Measurements from ENCODE around the gene ZBTB5.

ZBTB5 gene

DNA sequence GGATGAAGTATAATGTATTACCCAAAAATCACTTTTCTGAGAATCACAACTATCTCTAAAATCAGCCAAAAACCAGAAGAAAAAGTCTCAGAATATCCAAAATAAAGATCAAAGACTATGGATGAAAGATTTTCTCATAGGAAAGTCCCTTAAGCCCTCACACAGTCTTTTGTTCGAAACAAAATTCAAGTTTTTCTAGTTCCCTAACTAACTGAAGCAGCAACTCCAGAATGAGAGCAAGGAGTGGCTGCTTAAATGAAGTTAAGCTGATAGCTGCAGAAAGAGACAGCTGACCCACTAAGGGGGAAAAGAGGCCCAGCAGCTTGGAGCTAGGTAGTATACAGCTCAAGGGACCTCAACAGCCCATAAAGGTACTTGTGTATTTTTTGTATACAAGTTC lies 8.4 kb downstream of the ZBTB5 start:
- DNase-seq: no peak
- in situ Hi-C loops (cut with HindIII; ENCODE audit: low pct_ligation_motif_present, low pct_unique_long_range_greater_than_20kb, low sequenced_read_pairs): no loop called here

GRCh38 chr9:37455884-37456647 lies 9.2 kb downstream of the ZBTB5 start:
- DNase-seq: no peak
- in situ Hi-C loops (cut with HindIII; ENCODE audit: low pct_ligation_motif_present, low pct_unique_long_range_greater_than_20kb, low sequenced_read_pairs): no loop called here

- in situ Hi-C loops (cut with HindIII; ENCODE audit: low pct_ligation_motif_present, low pct_unique_long_range_greater_than_20kb, low sequenced_read_pairs): no loop called here
- no peak for DNase-seq
Measured at GRCh38 chr9:37454238-37454637, 11.0 kb downstream of the ZBTB5 start.

- in situ Hi-C loops (cut with HindIII; ENCODE audit: low pct_ligation_motif_present, low pct_unique_long_range_greater_than_20kb, low sequenced_read_pairs): no loop called here
- no peak for DNase-seq
Measured at GRCh38 chr9:37453827-37454226, 11.4 kb downstream of the ZBTB5 start.

GRCh38 chr9:37452611-37453010 lies 12.6 kb downstream of the ZBTB5 start:
- in situ Hi-C loops (cut with HindIII; ENCODE audit: low pct_ligation_motif_present, low pct_unique_long_range_greater_than_20kb, low sequenced_read_pairs): no loop called here
- DNase-seq: no peak

- in situ Hi-C loops (cut with HindIII; ENCODE audit: low pct_ligation_motif_present, low pct_unique_long_range_greater_than_20kb, low sequenced_read_pairs): no loop called here
- no peak for DNase-seq
Measured at GRCh38 chr9:37451628-37452027, 13.6 kb downstream of the ZBTB5 start.

GRCh38 chr9:37449862-37450632 lies 15.2 kb downstream of the ZBTB5 start:
- DNase-seq: no peak

DNA sequence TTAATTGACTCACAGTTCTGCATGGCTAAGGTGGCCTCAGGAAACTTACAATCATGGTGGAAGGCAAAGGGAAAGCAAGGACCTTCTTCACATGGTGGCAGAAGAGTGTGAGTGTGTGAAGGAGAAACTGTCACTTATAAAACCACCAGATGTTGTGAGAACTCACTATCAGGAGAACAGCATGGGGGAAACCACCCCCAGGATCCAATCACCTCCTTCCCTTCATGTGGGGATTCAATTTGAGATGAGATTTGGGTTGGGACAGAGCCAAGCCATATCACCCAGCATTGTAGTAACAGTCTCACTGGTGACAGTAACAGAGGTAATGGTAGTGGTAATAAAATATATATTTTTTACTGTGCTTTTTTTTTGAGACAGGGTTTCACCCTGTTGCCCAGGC lies 18.1 kb downstream of the ZBTB5 start:
- in situ Hi-C loops (cut with HindIII; ENCODE audit: low pct_ligation_motif_present, low pct_unique_long_range_greater_than_20kb, low sequenced_read_pairs): no loop called here
- no peak for DNase-seq

More at GRCh38 chr9:37449862-37450632, 15.2 kb downstream of the ZBTB5 start:
- in situ Hi-C loops (cut with HindIII; ENCODE audit: low pct_ligation_motif_present, low pct_unique_long_range_greater_than_20kb, low sequenced_read_pairs): no loop called here

DNA sequence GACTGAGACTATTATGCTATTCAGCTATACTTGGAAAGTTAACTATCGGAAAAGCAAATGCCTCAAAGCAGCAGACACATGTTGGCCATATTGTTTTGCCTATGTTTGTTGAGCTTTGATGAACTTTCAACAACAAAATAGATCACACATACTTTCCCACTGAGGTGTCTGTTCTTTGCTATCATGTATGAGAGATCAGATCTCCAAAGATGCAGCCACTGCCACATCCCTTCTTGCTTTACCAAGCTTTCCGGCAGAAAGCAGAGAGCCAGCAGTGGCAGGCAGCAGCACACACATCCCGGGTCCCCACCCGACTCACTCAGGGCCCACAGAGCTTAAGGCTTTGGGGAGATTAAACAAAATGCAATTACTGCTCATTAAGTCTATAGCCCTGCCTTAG lies 18.8 kb downstream of the ZBTB5 start:
- in situ Hi-C loops (cut with HindIII; ENCODE audit: low pct_ligation_motif_present, low pct_unique_long_range_greater_than_20kb, low sequenced_read_pairs): no loop called here
- no peak for DNase-seq

GRCh38 chr9:37445832-37446231 lies 19.4 kb downstream of the ZBTB5 start:
- DNase-seq: no peak
- in situ Hi-C loops (cut with HindIII; ENCODE audit: low pct_ligation_motif_present, low pct_unique_long_range_greater_than_20kb, low sequenced_read_pairs): no loop called here

GRCh38 chr9:37444890-37445289 lies 20.4 kb downstream of the ZBTB5 start:
- in situ Hi-C loops (cut with HindIII; ENCODE audit: low pct_ligation_motif_present, low pct_unique_long_range_greater_than_20kb, low sequenced_read_pairs): no loop called here
- no peak for DNase-seq

DNA sequence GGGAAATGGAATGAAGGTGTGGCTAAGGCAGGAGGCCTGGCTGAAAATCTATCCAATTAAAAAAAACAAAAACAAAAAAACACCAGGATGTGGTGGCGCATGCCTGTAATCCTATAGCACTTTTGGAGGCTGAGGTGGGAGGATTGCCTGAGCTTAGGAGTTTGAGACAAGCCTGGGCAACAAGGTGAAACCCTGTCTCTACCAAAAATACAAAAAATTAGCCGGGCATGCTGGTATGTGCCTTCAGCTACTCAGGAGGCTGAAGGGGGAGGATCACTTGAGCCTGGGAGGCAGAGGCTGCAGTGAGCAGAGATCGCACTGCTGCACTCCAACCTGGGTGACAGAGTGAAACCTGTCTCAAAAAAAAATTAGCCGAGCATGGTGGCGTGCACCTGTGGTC lies 21.7 kb downstream of the ZBTB5 start:
- in situ Hi-C loops (cut with HindIII; ENCODE audit: low pct_ligation_motif_present, low pct_unique_long_range_greater_than_20kb, low sequenced_read_pairs): no loop called here
- DNase-seq: no peak

GRCh38 chr9:37442556-37442955 lies 22.7 kb downstream of the ZBTB5 start:
- in situ Hi-C loops (cut with HindIII; ENCODE audit: low pct_ligation_motif_present, low pct_unique_long_range_greater_than_20kb, low sequenced_read_pairs): no loop called here
- no peak for DNase-seq

GRCh38 chr9:37441776-37442370 lies 23.4 kb downstream of the ZBTB5 start:
- in situ Hi-C loops (cut with HindIII; ENCODE audit: low pct_ligation_motif_present, low pct_unique_long_range_greater_than_20kb, low sequenced_read_pairs): no loop called here
- DNase-seq: no peak

- no peak for DNase-seq
- in situ Hi-C loops (cut with HindIII; ENCODE audit: low pct_ligation_motif_present, low pct_unique_long_range_greater_than_20kb, low sequenced_read_pairs): no loop called here
Measured at GRCh38 chr9:37438359-37438758, 26.9 kb downstream of the ZBTB5 start.

DNA sequence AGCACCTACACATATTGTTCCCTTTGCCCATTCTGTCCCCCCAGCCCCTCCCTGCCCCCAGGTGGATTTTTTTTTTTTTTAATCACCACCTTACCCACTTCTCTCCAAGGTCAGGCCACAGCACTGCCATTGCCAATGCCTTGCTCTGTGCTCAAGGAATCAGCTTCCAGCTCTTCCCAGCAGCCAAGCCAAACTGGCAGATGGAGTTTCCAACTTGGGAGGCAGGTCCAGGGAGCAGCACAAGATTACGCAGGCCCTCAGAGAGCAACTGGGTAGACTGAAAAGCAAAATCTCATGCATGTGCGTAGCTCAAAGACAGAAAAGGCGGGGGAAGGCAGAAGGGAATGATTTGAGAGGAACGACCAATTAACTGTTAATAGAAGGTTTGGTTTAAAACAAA lies 27.6 kb downstream of the ZBTB5 start:
- DNase-seq: no peak
- in situ Hi-C loops (cut with HindIII; ENCODE audit: low pct_ligation_motif_present, low pct_unique_long_range_greater_than_20kb, low sequenced_read_pairs): no loop called here

GRCh38 chr9:37437010-37437409 lies 28.2 kb downstream of the ZBTB5 start:
- in situ Hi-C loops (cut with HindIII; ENCODE audit: low pct_ligation_motif_present, low pct_unique_long_range_greater_than_20kb, low sequenced_read_pairs): no loop called here
- DNase-seq: no peak

- DNase-seq: no peak
- in situ Hi-C loops (cut with HindIII; ENCODE audit: low pct_ligation_motif_present, low pct_unique_long_range_greater_than_20kb, low sequenced_read_pairs): no loop called here
Measured at GRCh38 chr9:37436540-37436939, 28.7 kb downstream of the ZBTB5 start.

DNA sequence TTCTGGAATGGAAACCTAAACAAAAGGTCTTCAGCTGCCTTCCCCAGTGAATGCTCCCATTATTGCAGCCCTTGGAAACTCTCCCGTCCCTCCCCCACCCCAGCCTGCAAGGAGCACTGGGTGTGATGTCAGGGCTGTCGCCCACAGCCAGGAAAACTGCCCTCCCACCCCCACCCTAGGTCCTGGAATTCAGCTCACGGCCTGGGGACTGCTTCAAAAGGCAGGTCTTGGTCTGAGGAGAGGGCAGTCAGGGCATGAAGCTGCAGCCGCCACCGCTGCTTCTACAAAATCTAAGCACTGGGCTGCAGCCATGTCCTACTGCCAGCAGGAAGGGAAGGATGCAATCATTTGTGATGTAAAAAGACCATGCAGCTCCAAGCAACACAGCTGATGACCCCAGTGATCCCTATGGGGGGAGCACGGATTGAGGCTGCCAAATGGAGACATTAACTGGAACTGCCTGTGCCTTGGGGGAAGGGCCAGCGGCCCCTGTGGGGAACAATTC lies 31.3 kb downstream of the ZBTB5 start:
- no peak for DNase-seq
- in situ Hi-C loops (cut with HindIII; ENCODE audit: low pct_ligation_motif_present, low pct_unique_long_range_greater_than_20kb, low sequenced_read_pairs): no loop called here

Measured in ACHN (cell line).